Measurements from ENCODE around the gene CAV3. TPM values are rescaled to one million over a fixed set of nuclear protein-coding genes. Genes with fewer than 3 reads are reported as not detected.

Gene CAV3
- total RNA-seq: not detected in 2 replicates

DNA sequence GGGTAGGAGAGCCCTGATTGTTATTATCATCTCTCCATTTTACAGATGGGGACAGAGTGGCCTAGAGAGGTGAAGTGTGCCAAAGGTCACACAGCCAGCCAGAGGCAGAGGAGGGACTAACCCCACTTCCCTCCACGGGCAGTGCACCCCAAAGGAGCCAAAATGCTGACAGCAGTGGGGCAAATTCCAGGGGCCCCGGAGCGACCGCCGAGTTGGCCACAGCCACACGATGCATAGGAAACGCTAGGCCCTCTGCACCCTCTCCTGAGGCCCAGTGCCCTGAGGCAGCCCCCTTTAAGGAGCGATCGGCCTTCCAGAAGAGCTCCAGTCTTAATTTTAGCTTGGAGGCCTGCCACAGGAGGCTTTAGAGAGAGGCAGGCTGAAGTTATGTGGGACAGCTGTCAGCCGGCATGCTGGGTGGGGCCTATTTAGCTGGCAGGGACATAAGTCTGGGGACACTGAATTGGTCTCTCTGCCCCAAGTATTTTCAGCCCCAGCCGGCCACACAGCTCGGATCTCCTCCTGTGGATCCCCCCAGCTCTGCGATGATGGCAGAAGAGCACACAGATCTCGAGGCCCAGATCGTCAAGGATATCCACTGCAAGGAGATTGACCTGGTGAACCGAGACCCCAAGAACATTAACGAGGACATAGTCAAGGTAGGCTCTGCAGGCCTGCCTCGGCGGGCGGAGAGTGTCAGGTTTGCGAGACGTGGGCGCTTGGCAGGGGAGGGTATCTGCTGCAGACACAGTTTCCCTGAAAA lies at the start of gene CAV3:
Gene CAV3, plus strand, starts transcription at position 471 of the 763 bp plus-strand sequence. Its CDS starts 75 bp downstream, at position 546.

DNA sequence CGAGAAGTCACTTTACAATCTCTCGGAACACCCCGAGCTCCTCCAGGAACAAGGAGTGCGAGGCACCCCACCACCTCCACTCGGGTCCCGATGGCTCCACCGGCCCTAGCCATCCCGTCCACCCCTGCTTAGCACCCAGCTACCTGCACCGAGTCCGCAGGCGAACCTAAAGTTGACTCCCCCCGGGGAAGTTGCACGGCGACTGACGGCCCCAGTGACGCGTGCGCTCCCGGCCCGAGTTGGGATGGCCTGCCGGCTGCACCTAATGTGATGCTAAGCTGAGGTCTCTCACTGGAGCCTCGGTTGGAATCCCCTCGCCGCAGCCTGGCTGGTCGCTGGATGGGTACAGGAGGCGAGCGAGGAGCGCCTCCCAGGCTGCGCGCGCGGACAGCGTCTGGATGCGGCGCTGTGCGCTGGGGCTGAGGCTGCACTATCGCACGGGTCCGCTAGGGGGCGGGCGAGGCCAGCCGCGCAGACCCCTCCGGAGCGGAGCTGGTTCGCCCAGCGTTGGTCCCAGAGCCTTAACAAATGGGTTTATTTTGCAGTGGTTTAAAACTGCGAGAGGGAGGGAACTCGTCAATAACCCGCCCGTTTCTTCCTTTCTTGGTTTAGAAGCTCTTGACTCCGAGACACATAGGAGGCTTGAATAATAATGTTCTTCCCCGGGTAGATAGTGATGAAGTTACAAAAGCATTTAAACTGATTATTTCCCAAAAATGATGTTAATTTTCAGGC lies 35.7 kb downstream of the CAV3 start, which contains the start of gene OXTR:
Gene OXTR, minus strand, starts transcription at position 526 of the 735 bp plus-strand sequence. CDS start 1,426 bp downstream, outside the sequence.

Other genes with a start within 250 kb of the CAV3 start
- 14.1 and 15.3 TPM in 2 replicates for gene LMCD1, start 232.0 kb upstream of the CAV3 start, total RNA-seq
- gene SSUH2, start 89.0 kb upstream of the CAV3 start, total RNA-seq: 0.07 TPM in 1 of 2 replicates, not detected in the other
- under 0.01 and 0.13 TPM in 2 replicates for gene OXTR, start 35.8 kb downstream of the CAV3 start, total RNA-seq
- gene RAD18, start 229.7 kb downstream of the CAV3 start, total RNA-seq: 8.5 and 11.0 TPM in 2 replicates